GM12872 (cell line): ENCODE data around the gene BMPR1A.

Source experiments
- TF ChIP-seq, protein P1 (sequence below): IDR thresholded peaks from 3 replicates; pipeline ENCODE4 v1.5.1; 2011; ENCODE audit warnings: low read depth, mild to moderate bottlenecking, low read length, moderate library complexity; ENCODE audit not compliant: insufficient read depth

BMPR1A gene

DNA sequence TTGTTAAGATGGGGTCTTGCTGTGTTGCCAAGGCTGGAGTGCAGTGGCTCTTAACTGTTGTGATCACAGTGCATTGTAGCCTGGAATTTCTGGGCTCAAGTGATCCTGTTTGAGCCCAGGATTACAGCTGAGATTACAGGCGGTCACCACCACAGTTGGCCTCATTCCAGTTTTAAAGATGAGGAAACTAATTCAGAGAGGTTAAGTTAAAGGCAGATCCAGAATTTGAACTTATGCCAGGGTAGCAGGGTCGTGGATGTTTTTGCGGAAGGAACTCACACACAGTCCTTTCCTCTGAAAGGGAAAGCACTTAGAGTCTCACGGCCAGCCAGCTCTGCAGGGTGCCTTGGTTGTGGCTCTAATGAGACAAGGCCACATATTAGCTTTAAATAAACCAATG is 116.3 kb downstream of the BMPR1A start:
- TF ChIP-seq, protein P1, sequence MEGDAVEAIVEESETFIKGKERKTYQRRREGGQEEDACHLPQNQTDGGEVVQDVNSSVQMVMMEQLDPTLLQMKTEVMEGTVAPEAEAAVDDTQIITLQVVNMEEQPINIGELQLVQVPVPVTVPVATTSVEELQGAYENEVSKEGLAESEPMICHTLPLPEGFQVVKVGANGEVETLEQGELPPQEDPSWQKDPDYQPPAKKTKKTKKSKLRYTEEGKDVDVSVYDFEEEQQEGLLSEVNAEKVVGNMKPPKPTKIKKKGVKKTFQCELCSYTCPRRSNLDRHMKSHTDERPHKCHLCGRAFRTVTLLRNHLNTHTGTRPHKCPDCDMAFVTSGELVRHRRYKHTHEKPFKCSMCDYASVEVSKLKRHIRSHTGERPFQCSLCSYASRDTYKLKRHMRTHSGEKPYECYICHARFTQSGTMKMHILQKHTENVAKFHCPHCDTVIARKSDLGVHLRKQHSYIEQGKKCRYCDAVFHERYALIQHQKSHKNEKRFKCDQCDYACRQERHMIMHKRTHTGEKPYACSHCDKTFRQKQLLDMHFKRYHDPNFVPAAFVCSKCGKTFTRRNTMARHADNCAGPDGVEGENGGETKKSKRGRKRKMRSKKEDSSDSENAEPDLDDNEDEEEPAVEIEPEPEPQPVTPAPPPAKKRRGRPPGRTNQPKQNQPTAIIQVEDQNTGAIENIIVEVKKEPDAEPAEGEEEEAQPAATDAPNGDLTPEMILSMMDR, result no peak

DNA sequence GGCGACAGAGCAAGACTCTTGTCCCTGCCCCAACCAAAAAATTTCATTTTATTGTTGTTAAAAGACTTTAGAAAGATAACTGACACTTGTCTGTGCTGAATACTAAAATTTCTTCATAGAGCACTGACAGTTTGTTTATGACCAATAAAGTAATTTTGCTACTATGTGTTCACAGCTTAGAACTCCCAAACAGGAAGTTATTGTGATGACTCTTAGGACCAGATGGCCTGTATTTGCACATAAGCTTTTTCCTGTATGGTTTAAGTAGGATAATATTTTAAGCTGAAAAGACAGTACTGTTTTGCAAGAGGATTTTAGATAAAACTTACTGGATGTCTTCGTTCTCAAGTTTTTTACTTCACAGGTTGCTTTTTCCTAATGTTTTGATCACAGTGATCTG is 120.3 kb downstream of the BMPR1A start:
- TF ChIP-seq, protein P1, result no peak

DNA sequence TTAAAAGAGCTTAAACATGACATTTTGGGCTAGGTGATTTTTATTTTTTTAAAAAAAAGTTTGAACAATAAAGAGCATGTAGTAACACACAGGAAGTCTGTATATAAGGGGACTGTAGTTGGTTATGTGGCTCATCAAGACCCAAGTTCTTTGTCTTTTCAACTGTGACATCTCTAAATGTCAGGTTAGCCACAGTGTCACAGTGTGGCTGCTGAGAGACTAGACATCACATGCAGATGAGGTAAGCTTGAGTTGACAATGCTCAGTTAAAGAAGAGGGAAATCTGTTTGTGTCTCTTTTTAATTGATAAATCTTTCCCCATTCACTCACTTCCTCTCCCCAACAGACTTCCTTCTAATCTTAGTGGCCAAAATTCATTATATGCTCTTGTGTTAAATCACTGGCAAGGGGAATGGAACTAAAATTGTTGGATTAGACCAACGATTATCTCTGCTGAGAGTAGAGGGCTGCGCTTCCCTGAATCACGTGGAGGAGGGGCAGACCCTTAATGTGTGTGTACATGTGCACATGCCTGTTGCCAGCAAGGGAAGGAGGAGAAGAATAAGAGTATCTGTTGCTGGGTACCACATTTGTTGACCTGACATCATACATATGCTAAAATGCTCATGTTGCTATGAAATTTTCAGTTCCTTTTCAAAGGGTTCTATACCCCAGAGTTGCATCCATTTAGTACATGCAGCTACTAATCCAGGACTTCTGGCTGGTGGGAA is 122.7 kb downstream of the BMPR1A start:
- TF ChIP-seq, protein P1, result no peak

DNA sequence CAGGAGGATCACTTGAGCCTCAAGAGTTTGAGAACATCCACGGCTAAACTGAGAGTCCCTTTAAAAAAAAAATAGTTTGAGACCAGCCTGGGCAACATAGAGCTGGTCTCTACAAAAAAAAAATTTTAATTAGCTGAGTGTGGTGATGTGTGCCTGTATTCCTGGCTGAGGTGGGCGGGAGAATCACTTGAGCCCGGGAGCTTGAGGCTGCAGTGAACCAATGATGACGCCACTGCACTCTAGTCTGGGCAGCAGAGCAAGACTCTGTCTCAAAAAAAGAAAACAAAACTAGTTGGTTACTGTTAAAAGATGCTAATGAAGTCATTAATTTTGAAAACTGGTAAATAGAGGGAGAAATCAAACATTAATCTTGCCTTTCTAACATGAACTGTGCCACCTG is 124.6 kb downstream of the BMPR1A start:
- TF ChIP-seq, protein P1, result no peak

DNA sequence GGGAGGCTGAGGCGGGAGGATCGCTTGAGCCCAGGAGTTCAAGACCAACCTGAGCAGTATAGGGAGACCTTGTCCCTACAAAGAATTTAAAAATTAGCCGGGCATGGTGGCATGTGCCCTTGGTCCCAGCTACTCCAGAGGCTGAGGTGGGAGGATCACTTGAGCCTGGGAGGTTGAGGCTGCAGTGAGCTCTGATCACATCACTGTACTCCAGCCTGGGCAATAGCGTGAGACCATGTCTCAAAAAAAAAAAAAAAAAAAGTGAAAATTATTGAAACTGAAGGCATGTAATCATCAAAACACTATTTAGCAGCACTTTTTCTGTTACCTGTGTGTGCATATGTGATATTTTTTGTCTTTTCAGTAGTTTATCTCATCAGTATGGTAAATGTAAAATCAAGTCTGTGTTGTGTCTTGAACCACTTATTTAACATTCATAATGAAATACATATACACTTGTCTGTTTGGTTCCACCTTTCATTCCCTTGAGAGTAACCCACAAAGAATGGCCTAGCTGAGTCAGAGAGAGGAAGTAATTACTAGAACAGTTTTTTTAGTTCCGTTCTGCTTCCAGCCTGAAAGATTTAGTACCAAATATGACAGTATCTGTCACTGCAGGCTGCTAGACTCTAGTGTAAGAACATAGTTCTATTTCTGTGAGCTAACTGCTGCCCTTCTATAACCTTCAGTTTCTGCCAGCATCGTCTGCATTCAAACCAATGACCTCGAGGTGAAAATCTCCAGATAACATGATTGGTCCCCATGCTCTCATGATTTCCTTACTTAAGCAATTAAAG is 132.4 kb downstream of the BMPR1A start:
- TF ChIP-seq, protein P1, result no peak

DNA sequence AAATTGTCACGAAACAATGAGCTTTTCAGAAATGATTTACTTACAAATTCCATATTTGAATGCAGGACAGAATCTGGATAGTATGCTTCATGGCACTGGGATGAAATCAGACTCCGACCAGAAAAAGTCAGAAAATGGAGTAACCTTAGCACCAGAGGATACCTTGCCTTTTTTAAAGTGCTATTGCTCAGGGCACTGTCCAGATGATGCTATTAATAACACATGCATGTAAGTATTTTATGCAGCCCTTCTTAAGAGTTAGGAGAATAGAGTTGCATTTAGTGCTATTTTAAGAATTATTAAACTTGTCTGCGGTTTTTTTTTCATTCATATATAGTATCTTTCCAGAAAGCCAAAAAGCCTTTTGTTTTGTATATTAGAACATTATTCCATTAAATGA is 133.6 kb downstream of the BMPR1A start:
- TF ChIP-seq, protein P1, result no peak

DNA sequence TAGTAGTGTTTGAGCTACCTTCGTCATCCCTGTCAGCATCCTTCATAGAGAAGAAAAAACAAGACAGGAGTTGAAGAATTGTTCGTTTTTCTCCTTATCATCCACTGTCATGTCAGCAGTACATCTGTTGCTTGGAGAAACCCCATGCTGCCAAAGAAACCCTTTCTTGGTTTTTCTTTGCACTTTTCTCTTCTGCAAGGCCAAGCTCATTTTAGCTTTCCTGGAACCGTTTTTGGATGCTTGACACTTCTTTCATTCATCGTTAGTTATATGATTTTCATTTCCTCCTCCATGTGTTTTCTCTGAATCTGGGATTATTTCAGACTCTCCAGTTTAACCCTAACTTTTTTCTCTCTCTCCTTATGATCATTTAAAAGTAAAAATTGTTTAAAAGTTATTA is 142.1 kb downstream of the BMPR1A start:
- TF ChIP-seq, protein P1, result no peak
